Lower leg skin (tissue), 3 donors: Measurements from ENCODE around the gene KRTAP5-6.

Source experiments
- POLR2A ChIP-seq, 2 donors: fragments of 450-650 bp; IDR thresholded peaks; one replicate each; pipeline ENCODE4 v1.6.1; 2016 to 2017; ENCODE audit warnings: antibody characterized with exemption in 2 of 2, mild to moderate bottlenecking in 1 of 2, moderate library complexity in 1 of 2
- TF ChIP-seq, protein P1 (sequence below), 3 donors: fragments of 450-650 bp; IDR thresholded peaks; one replicate each; pipeline ENCODE4 v1.5.1; 2016; ENCODE audit warnings: antibody characterized with exemption in 3 of 3, mild to moderate bottlenecking in 3 of 3, moderate library complexity in 2 of 3

DNA sequence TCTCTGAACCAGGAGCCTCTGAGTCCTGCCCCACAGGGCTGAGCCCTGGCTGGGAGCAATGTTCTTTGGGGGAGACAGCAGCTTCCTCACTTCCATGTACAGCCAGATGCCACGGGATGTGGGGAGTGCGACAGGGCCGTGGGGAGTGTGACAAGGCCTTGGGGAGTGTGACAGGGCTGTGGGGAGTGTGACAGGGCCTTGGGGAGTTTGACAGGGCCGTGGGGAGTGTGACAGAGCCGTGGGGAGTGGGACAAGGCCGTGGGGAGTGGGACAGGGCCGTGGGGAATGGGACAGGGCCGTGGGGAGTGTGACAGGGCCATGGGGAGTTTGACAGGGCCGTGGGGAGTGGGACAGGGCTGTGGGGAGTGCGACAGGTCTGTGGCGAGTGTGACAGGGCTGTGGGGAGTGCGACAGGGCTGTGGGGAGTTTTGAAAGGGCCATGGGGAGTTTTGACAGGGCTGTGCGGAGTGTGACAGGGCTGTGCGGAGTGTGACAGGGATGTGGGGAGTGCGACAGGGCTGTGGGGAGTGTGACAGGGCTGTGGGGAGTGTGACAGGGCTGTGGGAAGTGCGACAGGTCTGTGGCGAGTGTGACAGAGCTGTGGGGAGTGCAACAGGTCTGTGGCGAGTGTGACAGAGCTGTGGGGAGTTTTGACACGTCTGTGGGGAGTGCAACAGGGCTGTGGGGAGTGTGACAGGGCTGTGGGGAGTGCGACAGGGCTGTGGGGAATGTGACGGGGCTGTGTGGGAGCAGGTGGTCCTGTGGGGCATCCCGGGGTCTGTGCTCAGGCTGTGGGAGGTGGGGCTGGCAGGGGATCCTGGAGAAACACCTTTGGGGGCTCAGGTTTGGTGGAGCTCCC is 6.6 kb upstream of the KRTAP5-6 start:
- TF ChIP-seq, protein P1, sequence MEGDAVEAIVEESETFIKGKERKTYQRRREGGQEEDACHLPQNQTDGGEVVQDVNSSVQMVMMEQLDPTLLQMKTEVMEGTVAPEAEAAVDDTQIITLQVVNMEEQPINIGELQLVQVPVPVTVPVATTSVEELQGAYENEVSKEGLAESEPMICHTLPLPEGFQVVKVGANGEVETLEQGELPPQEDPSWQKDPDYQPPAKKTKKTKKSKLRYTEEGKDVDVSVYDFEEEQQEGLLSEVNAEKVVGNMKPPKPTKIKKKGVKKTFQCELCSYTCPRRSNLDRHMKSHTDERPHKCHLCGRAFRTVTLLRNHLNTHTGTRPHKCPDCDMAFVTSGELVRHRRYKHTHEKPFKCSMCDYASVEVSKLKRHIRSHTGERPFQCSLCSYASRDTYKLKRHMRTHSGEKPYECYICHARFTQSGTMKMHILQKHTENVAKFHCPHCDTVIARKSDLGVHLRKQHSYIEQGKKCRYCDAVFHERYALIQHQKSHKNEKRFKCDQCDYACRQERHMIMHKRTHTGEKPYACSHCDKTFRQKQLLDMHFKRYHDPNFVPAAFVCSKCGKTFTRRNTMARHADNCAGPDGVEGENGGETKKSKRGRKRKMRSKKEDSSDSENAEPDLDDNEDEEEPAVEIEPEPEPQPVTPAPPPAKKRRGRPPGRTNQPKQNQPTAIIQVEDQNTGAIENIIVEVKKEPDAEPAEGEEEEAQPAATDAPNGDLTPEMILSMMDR (IDR thresholded peaks at IDR 0.05), result no peak
- no peak for TF ChIP-seq POLR2A (IDR thresholded peaks at IDR 0.05)
